Measurements from ENCODE around the gene SLCO2A1.

DNA sequence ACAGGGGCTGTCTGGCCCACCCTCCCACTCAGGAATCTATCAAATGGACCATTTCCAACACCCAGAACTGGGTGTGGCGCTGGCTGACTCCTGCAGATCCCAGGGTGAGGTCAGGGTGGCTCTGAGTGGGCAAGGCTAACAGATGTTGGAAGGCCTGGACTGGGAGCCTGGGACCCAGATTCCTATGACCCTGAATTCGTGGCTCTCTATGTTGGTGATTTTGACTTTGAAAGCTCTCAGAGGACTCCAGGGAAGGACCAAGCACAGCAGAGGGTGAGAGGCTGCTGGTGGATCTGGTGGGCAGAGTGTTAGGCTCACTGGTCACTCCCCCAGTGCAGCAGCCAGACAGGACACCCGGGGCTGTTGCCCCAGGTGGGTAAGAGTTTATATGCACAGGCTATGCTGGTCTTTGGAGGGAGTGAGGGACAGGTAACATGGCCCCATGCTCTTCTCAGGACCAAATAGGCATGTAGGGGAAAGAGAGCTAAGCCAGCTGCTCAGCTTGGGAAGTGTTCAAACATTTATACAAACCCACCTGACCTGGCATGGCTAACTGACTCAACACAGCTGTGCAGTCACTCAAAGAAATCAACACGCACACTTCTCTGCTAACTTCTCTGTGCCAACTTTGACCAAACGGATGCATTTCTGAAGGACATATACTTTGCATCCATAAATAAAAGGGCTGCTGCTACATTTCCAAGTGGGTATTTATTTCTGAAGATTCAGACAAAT, 71.5 kb downstream of the SLCO2A1 start:
- no peak for TF ChIP-seq EZH2 (IDR thresholded peaks at IDR 0.05; ENCODE audit: insufficient read depth, poor library complexity, severe bottlenecking)
- TF ChIP-seq EZH2phosphoT487 (IDR thresholded peaks at IDR 0.05; ENCODE audit: insufficient read depth, low read depth) = no peak

Data from GM23248 (cell line).